Esophagus muscularis mucosa (tissue), 4 donors: ENCODE measurements around the gene DR1. TPM values are rescaled to one million over a fixed set of nuclear protein-coding genes. Genes with fewer than 3 reads are reported as not detected.
A peak's percentile ranks its signal among the peaks of the same experiment; 100 is the strongest.

ENCODE experiments used
- DNase-seq: peaks from one replicate; pipeline ENCODE4 v3.0.0-alpha.2; 2017; ENCODE audit errors: extremely low spot score
- H3K27ac ChIP-seq, 4 donors: fragments of 200-600 bp; sonication (generic); replicated peaks in 1 of 4; 1 replicate in 3 of 4; 2 replicates in 1 of 4; pipeline ENCODE4 v1.5.1; 2016 to 2019; ENCODE audit warnings: mild to moderate bottlenecking in 1 of 4
- H3K27me3 ChIP-seq, 4 donors: fragments of 200-600 bp; sonication (generic); one replicate each; pipeline versions ENCODE4 v1.5.1 to v1.6.0; 2016 to 2019
- H3K36me3 ChIP-seq, 4 donors: fragments of 200-600 bp; sonication (generic); one replicate each; pipeline ENCODE4 v1.5.1; 2016 to 2019
- H3K4me1 ChIP-seq, 4 donors: fragments of 200-600 bp; sonication (generic); one replicate each; pipeline ENCODE4 v1.5.1; 2016 to 2019
- H3K4me3 ChIP-seq, 4 donors: fragments of 200-600 bp; sonication (generic); 1 replicate in 2 of 4; 2 replicates in 2 of 4; pipeline ENCODE4 v1.5.1; 2016 to 2019; ENCODE audit warnings: mild to moderate bottlenecking in 4 of 4, moderate library complexity in 1 of 4
- H3K9me3 ChIP-seq, 4 donors: fragments of 200-600 bp; sonication (generic); 1 replicate in 3 of 4; 2 replicates in 1 of 4; pipeline ENCODE4 v1.5.1; 2016 to 2019
- EP300 ChIP-seq: sonication (generic); formaldehyde crosslinking; IDR thresholded peaks from one replicate; pipeline ENCODE4 v1.6.1; 2017; ENCODE audit warnings: antibody characterized with exemption
- POLR2A ChIP-seq: fragments of 450-650 bp; IDR thresholded peaks from one replicate; pipeline ENCODE4 v1.6.1; 2017; ENCODE audit warnings: antibody characterized with exemption, moderate library complexity, mild to moderate bottlenecking, low read depth
- POLR2AphosphoS5 ChIP-seq, 2 donors: sonication (generic); formaldehyde crosslinking; IDR thresholded peaks; one replicate each; pipeline ENCODE4 v1.6.1; 2017; ENCODE audit warnings: antibody characterized with exemption in 2 of 2
- WGBS: methylation state at CpG from one replicate; pipeline ENCODE4 v1.1.5; 2018; 5-methylcytosine and 5-hydroxymethylcytosine counted together
- intact Hi-C: fragments of 100-400 bp; cut with DNase I; formaldehyde crosslinking; loops from one replicate; pipeline ENCODE4 v1.15.1; 2023
- total RNA-seq, 4 donors: library from RNA; depleted of rRNA; stranded (reverse); fragments of >200 nt; gene quantifications; one replicate each; pipeline versions ENCODE4 v1.1.0 to v1.2.1, GENCODE V29; 2016
- TF ChIP-seq, protein P1 (sequence below), 3 experiments: fragments of 200-600 bp in 2 of 3; fragments of 450-650 bp in 1 of 3; sonication (generic) in 2 of 3; IDR thresholded peaks; one replicate each; pipeline ENCODE4 v1.5.1; 2017 to 2019; ENCODE audit warnings: antibody characterized with exemption in 3 of 3, mild to moderate bottlenecking in 2 of 3, moderate library complexity in 1 of 3

Gene DR1
- total RNA-seq, 4 donors from 2014 or later: 20.3 to 32.5 (median 27.5) TPM

GRCh38 chr1:93304716-93305138 is 41.0 kb upstream of the DR1 start:
- no peak for DNase-seq
- intact Hi-C loops: loop anchor here (10.0 kb wide), 3 partner anchors 130 to 540 kb away; no protein-coding TSS in a partner anchor

GRCh38 chr1:93306920-93307319 is 38.8 kb upstream of the DR1 start:
- H3K36me3 ChIP-seq: peaks cover 0 to 19% (median 0%) of the 10 kb centered on the region in 4 donors
- no peak overlapping the region for H3K4me3 ChIP-seq
- intact Hi-C loops: loop anchor here (10.0 kb wide), 3 partner anchors 128 to 538 kb away; no protein-coding TSS in a partner anchor
- no peaks in the 10 kb centered on the region for H3K27me3 ChIP-seq
- no peak for TF ChIP-seq POLR2A
- H3K27ac ChIP-seq: no peak overlapping the region
- no peak for DNase-seq
- H3K9me3 ChIP-seq: no peaks in the 10 kb centered on the region
- H3K4me1 ChIP-seq: no peaks in the 10 kb centered on the region

More at GRCh38 chr1:93304716-93305138, 41.0 kb upstream of the DR1 start:
- 27% methylated on average over 2 of the region's 2 CpGs for WGBS
- no peaks in the 10 kb centered on the region for H3K27me3 ChIP-seq
- no peak overlapping the region for H3K27ac ChIP-seq
- no peaks in the 10 kb centered on the region for H3K4me1 ChIP-seq
- no peaks in the 10 kb centered on the region for H3K9me3 ChIP-seq
- no peak for TF ChIP-seq POLR2A
- TF ChIP-seq, protein P1, sequence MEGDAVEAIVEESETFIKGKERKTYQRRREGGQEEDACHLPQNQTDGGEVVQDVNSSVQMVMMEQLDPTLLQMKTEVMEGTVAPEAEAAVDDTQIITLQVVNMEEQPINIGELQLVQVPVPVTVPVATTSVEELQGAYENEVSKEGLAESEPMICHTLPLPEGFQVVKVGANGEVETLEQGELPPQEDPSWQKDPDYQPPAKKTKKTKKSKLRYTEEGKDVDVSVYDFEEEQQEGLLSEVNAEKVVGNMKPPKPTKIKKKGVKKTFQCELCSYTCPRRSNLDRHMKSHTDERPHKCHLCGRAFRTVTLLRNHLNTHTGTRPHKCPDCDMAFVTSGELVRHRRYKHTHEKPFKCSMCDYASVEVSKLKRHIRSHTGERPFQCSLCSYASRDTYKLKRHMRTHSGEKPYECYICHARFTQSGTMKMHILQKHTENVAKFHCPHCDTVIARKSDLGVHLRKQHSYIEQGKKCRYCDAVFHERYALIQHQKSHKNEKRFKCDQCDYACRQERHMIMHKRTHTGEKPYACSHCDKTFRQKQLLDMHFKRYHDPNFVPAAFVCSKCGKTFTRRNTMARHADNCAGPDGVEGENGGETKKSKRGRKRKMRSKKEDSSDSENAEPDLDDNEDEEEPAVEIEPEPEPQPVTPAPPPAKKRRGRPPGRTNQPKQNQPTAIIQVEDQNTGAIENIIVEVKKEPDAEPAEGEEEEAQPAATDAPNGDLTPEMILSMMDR (IDR thresholded peaks at IDR 0.05): peak; percentile 74 to 93 (median 85)
- H3K4me3 ChIP-seq: no peak overlapping the region
- peaks cover 0 to 16% (median 0%) of the 10 kb centered on the region in 4 donors for H3K36me3 ChIP-seq

GRCh38 chr1:93313026-93313425 is 32.7 kb upstream of the DR1 start:
- no peaks in the 10 kb centered on the region for H3K4me1 ChIP-seq
- no peak for DNase-seq
- peaks cover 0 to 19% (median 0%) of the 10 kb centered on the region in 4 donors for H3K36me3 ChIP-seq
- no peak overlapping the region for H3K4me3 ChIP-seq
- H3K27me3 ChIP-seq: no peaks in the 10 kb centered on the region
- WGBS: 73% methylated on average over 4 of the region's 4 CpGs
- H3K9me3 ChIP-seq: no peaks in the 10 kb centered on the region
- no peak for TF ChIP-seq POLR2AphosphoS5 (IDR thresholded peaks at IDR 0.05)
- no peak for TF ChIP-seq EP300
- intact Hi-C loops: no loop called here
- no peak overlapping the region for H3K27ac ChIP-seq

DNA sequence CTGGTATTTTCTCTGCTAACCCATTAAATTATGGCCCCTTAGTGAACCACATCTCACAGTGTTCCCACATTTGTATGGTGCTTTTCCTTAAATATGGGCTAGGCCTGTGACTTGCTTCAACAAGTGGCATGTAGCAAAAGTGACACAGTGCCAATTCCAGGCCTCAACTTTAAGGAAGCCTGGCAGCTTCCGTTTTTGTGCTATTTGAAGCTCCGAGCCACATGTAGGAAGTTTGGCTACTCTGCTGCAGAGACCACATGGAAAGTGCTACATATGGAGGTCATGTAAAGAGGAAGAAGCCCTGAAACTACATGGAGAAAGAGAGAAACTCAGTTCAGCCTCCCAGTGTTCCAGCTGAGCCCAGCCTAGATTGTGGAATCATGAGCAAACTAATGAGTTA is 28.5 kb upstream of the DR1 start:
- no peak for DNase-seq
- H3K27ac ChIP-seq: no peak overlapping the region
- intact Hi-C loops: no loop called here
- H3K27me3 ChIP-seq: no peaks in the 10 kb centered on the region
- TF ChIP-seq EP300 (no peak), POLR2AphosphoS5 (IDR thresholded peaks at IDR 0.05) (no peak), POLR2A (no peak)
- TF ChIP-seq, protein P1 (IDR thresholded peaks at IDR 0.05): no peak
- WGBS: 52% methylated on average over 2 of the region's 2 CpGs
- H3K9me3 ChIP-seq: no peaks in the 10 kb centered on the region
- no peaks in the 10 kb centered on the region for H3K4me1 ChIP-seq
- no peak overlapping the region for H3K4me3 ChIP-seq
- peaks cover 0 to under 1% (median 0%) of the 10 kb centered on the region in 4 donors for H3K36me3 ChIP-seq

DNA sequence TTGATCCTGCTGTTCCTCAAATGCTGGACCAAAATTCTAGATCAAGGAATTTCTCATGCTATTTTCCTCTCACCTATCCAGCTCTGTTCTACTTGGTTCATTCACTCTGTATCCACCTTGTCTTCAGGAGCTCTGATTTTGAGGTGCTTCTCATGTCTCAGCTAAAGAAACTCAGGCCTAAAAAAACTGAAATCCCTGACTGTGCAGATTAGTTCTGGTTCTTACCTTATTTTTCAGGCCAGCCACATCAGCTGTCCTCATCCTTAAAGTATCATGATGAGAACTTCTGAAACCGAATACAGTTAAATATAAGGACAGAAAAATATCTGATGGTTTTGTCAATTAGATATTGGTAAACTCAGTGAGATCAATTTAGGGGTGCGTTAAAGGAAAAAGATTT is 27.8 kb upstream of the DR1 start:
- H3K4me1 ChIP-seq: no peaks in the 10 kb centered on the region
- peaks cover 0 to 8% (median 0%) of the 10 kb centered on the region in 4 donors for H3K36me3 ChIP-seq
- no peak overlapping the region for H3K4me3 ChIP-seq
- no peak for DNase-seq
- WGBS: 96% methylated on average over 2 of the region's 2 CpGs
- H3K27ac ChIP-seq: no peak overlapping the region
- H3K9me3 ChIP-seq: no peaks in the 10 kb centered on the region
- intact Hi-C loops: no loop called here
- H3K27me3 ChIP-seq: no peaks in the 10 kb centered on the region
- TF ChIP-seq POLR2AphosphoS5 (IDR thresholded peaks at IDR 0.05) (no peak), EP300 (no peak), POLR2A (no peak)
- TF ChIP-seq, protein P1 (IDR thresholded peaks at IDR 0.05): no peak

DNA sequence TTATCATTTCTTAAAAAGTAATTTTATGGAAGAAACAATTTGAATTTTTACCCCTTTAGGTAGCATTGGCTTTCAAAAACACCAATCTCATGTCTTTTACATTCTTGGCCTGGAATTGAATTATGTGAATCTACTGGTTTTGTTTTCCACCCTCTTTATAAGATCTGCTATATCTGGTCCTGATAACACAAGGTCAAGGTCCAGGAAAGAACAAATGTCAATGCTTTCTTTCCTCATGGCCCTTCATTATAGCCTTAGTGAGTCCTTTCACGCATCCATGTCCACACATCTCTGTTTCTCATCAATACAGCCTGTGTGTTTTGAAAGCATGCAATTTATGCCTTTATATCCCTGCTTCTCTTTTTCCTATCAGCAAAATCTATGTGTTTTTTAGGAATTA is 24.0 kb upstream of the DR1 start:
- no peak overlapping the region for H3K4me3 ChIP-seq
- H3K4me1 ChIP-seq: no peaks in the 10 kb centered on the region
- no peaks in the 10 kb centered on the region for H3K27me3 ChIP-seq
- H3K36me3 ChIP-seq: peaks cover 0 to 14% (median 0%) of the 10 kb centered on the region in 4 donors
- TF ChIP-seq POLR2AphosphoS5 (IDR thresholded peaks at IDR 0.05) (no peak), POLR2A (no peak), EP300 (no peak)
- TF ChIP-seq, protein P1 (IDR thresholded peaks at IDR 0.05): no peak
- WGBS: 96% methylated on average over 1 of the region's 1 CpG
- no peaks in the 10 kb centered on the region for H3K9me3 ChIP-seq
- H3K27ac ChIP-seq: no peak overlapping the region
- intact Hi-C loops: no loop called here
- DNase-seq: no peak
